Activated B cell treated with CpG ODN at 0.5 μM for 24 hours (primary cell): ENCODE results near the gene CAMKMT. TPM values are rescaled to one million over a fixed set of nuclear protein-coding genes. Genes with fewer than 3 reads are reported as not detected.

Experiments
- ATAC-seq: fragments of 200-7000 bp; cut with Tn5 transposase; one replicate; pipeline ENCODE4 v1.10.0; 2021; ENCODE audit warnings: low read depth, mild to moderate bottlenecking, moderate library complexity
- CTCF ChIA-PET: fragments of 350-600 bp; sonication (Branson Sonifier 250); formaldehyde crosslinking; loops from one replicate; lab custom pipeline; 2021; ENCODE audit warnings: antibody characterized with exemption; lab: Charles Lee
- POLR2A ChIA-PET: fragments of 350-600 bp; sonication (Branson Sonifier 250); formaldehyde crosslinking; loops from one replicate; lab custom pipeline; 2021; ENCODE audit warnings: antibody characterized with exemption; lab: Charles Lee
- DNase-seq: peaks from one replicate; pipeline ENCODE4 v3.0.0; 2022
- H3K27ac Mint-ChIP-seq: one replicate; pipeline ENCODE4 v1.8.0; 2020; ENCODE audit warnings: mixed read lengths
- H3K27me3 Mint-ChIP-seq: one replicate; pipeline ENCODE4 v1.8.0; 2021; ENCODE audit warnings: mixed read lengths
- H3K36me3 Mint-ChIP-seq: one replicate; pipeline ENCODE4 v1.8.0; 2021; ENCODE audit warnings: low read depth, mixed read lengths
- H3K4me1 Mint-ChIP-seq: one replicate; pipeline ENCODE4 v1.8.0; 2021; ENCODE audit warnings: mixed read lengths
- H3K4me3 Mint-ChIP-seq: one replicate; pipeline ENCODE4 v1.8.0; 2020; ENCODE audit warnings: mild to moderate bottlenecking, mixed read lengths
- H3K9me3 Mint-ChIP-seq: one replicate; pipeline ENCODE4 v1.8.0; 2020; ENCODE audit warnings: mixed read lengths
- CTCF ChIP-seq: fragments of 200-600 bp; IDR thresholded peaks from one replicate; pipeline ENCODE4 v1.8.0; 2022; ENCODE audit warnings: antibody characterized with exemption, mild to moderate bottlenecking
- intact Hi-C: fragments of 100-400 bp; cut with micrococcal nuclease; formaldehyde crosslinking; loops from one replicate; pipeline ENCODE4 v1.15.1; 2024
- total RNA-seq: library from RNA; stranded (reverse); gene quantifications from 2 replicates; pipeline ENCODE4 v1.2.3, GENCODE V29; 2022

CAMKMT gene
- total RNA-seq, 1 donor from 2014 or later: 21.2 TPM

DNA sequence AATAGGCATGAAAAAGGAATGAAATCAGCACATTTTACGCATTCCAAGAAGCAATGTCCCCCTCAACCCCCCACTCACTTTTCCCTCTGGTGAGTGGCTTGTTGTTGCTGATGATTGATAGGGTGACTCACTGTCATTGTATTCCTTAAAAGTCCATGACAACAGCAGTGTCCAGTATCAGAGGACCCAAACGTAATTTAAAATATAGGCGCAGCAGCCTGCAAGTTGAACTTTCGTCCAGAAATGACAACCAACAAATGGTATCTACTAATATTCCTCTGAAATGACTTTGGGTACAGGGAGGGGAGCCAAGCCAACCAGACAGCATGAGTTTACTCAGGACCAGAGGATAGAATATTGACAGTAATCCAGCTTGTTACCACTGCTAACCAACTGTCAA is 396.8 kb downstream of the CAMKMT start:
- intact Hi-C loops: no loop called here
- no peak for TF ChIP-seq CTCF
- ChIA-PET POLR2A (no interaction called here), CTCF (no interaction called here)
- Mint-ChIP-seq H3K9me3 (no peaks in the 10 kb centered on the region), H3K27ac (no peak overlapping the region), H3K4me1 (peaks cover 11% of the 10 kb centered on the region), H3K27me3 (peaks cover 2% of the 10 kb centered on the region), H3K4me3 (no peak overlapping the region), H3K36me3 (no peaks in the 10 kb centered on the region)
- no peak for DNase-seq
- ATAC-seq: no peak

GRCh38 chr2:44759823-44760222 is 398.1 kb downstream of the CAMKMT start:
- TF ChIP-seq CTCF: no peak
- ChIA-PET CTCF (no interaction called here), POLR2A (no interaction called here)
- peaks cover 2% of the 10 kb centered on the region for H3K27me3 Mint-ChIP-seq
- no peaks in the 10 kb centered on the region for H3K36me3 Mint-ChIP-seq
- no peak overlapping the region for H3K4me3 Mint-ChIP-seq
- ATAC-seq: no peak
- H3K27ac Mint-ChIP-seq: no peak overlapping the region
- intact Hi-C loops: no loop called here
- H3K9me3 Mint-ChIP-seq: no peaks in the 10 kb centered on the region
- H3K4me1 Mint-ChIP-seq: peaks cover 10% of the 10 kb centered on the region
- no peak for DNase-seq

- ChIA-PET CTCF (no interaction called here), POLR2A (no interaction called here)
- no peaks in the 10 kb centered on the region for H3K9me3 Mint-ChIP-seq
- H3K27me3 Mint-ChIP-seq: peaks cover 15% of the 10 kb centered on the region
- H3K4me1 Mint-ChIP-seq: peaks cover 12% of the 10 kb centered on the region
- intact Hi-C loops: no loop called here
- no peak overlapping the region for H3K27ac Mint-ChIP-seq
- no peak for TF ChIP-seq CTCF
- H3K36me3 Mint-ChIP-seq: no peaks in the 10 kb centered on the region
- H3K4me3 Mint-ChIP-seq: no peak overlapping the region
- DNase-seq (no peak), ATAC-seq (no peak)
These were observed 401.6 kb downstream of the CAMKMT start for GRCh38 chr2:44763275-44763782.

GRCh38 chr2:44766220-44766619 is 404.5 kb downstream of the CAMKMT start:
- CTCF ChIA-PET: no interaction called here
- intact Hi-C loops: no loop called here
- H3K27me3 Mint-ChIP-seq: peaks cover 22% of the 10 kb centered on the region
- POLR2A ChIA-PET: no interaction called here
- H3K9me3 Mint-ChIP-seq: no peaks in the 10 kb centered on the region
- no peak for DNase-seq
- no peak overlapping the region for H3K4me3 Mint-ChIP-seq
- no peak overlapping the region for H3K27ac Mint-ChIP-seq
- ATAC-seq: no peak
- TF ChIP-seq CTCF: no peak
- H3K36me3 Mint-ChIP-seq: no peaks in the 10 kb centered on the region
- peaks cover 19% of the 10 kb centered on the region for H3K4me1 Mint-ChIP-seq

GRCh38 chr2:44766777-44767176 is 405.0 kb downstream of the CAMKMT start:
- TF ChIP-seq CTCF: no peak
- POLR2A ChIA-PET: no interaction called here
- CTCF ChIA-PET: no interaction called here
- Mint-ChIP-seq H3K4me1 (peaks cover 15% of the 10 kb centered on the region), H3K27ac (no peak overlapping the region), H3K27me3 (peaks cover 22% of the 10 kb centered on the region), H3K4me3 (no peak overlapping the region), H3K36me3 (no peaks in the 10 kb centered on the region), H3K9me3 (no peaks in the 10 kb centered on the region)
- no peak for DNase-seq
- intact Hi-C loops: no loop called here
- ATAC-seq: no peak
